Heart left ventricle (tissue), 16 donors: ENCODE measurements around the gene LDHD. TPM values are rescaled to one million over a fixed set of nuclear protein-coding genes. Genes with fewer than 3 reads are reported as not detected.

ENCODE experiments used
- ATAC-seq, 4 donors: fragments of 200-7000 bp; cut with Tn5 transposase; one replicate each; pipeline ENCODE4 v1.9.1; 2020 to 2022; ENCODE audit warnings: moderate library complexity in 4 of 4, mild to moderate bottlenecking in 3 of 4, moderate number of reproducible peaks in 1 of 4
- DNase-seq, 5 donors: peaks; one replicate each; pipeline ENCODE4 v3.0.0-alpha.2; 2020
- H3K27ac ChIP-seq, 12 donors: fragments of 200-600 bp; sonication (generic) in 4 of 12; one replicate each; pipeline versions ENCODE4 v1.5.0 to v1.8.0; 2016 to 2022; ENCODE audit warnings: mild to moderate bottlenecking in 2 of 12
- H3K27me3 ChIP-seq, 9 donors: fragments of 200-600 bp; sonication (generic) in 2 of 9; one replicate each; pipeline versions ENCODE4 v1.5.1 to v1.8.0; 2016 to 2022; ENCODE audit warnings: mild to moderate bottlenecking in 3 of 9
- H3K36me3 ChIP-seq, 9 donors: fragments of 200-600 bp; sonication (generic) in 2 of 9; one replicate each; pipeline versions ENCODE4 v1.5.0 to v1.8.0; 2018 to 2022; ENCODE audit warnings: mild to moderate bottlenecking in 2 of 9
- H3K4me1 ChIP-seq, 12 donors: fragments of 200-600 bp; sonication (generic) in 4 of 12; one replicate each; pipeline versions ENCODE4 v1.5.0 to v1.8.0; 2016 to 2022; ENCODE audit warnings: mild to moderate bottlenecking in 3 of 12
- H3K4me3 ChIP-seq, 12 donors: fragments of 200-600 bp; sonication (generic) in 4 of 12; one replicate each; pipeline versions ENCODE4 v1.5.0 to v1.8.0; 2017 to 2022; ENCODE audit warnings: mild to moderate bottlenecking in 9 of 12, moderate library complexity in 4 of 12
- H3K9me3 ChIP-seq, 12 donors: fragments of 200-600 bp; sonication (generic) in 4 of 12; one replicate each; pipeline versions ENCODE4 v1.5.0 to v1.8.0; 2016 to 2022; ENCODE audit warnings: mild to moderate bottlenecking in 1 of 12
- CTCF ChIP-seq, 12 donors: fragments of 200-600 bp; sonication (generic) in 4 of 12; IDR thresholded peaks; one replicate each; pipeline versions ENCODE4 v1.5.0 to v1.8.0; 2018 to 2022; ENCODE audit warnings: antibody characterized with exemption in 12 of 12, mild to moderate bottlenecking in 5 of 12
- POLR2A ChIP-seq, 2 donors: fragments of 450-650 bp; IDR thresholded peaks; one replicate each; pipeline ENCODE4 v1.6.1; 2017; ENCODE audit warnings: antibody characterized with exemption in 2 of 2, mild to moderate bottlenecking in 2 of 2, moderate library complexity in 2 of 2
- WGBS, 4 donors: extraction: QIAGEN DNeasy Blood & Tissue Kit in 2 of 4; methylation state at CpG; one replicate each; pipeline versions ENCODE4 v1.1.5 to v1.1.7; 2013 to 2018; 5-methylcytosine and 5-hydroxymethylcytosine counted together
- intact Hi-C, 10 donors: fragments of 100-400 bp; cut with DNase I; formaldehyde crosslinking; loops; one replicate each; pipeline versions ENCODE4 v1.11.1 to v1.14.2; 2022
- polyA plus RNA-seq, 2 donors: library from polyadenylated mRNA; stranded (reverse); fragments of 200-250 nt; gene quantifications; one replicate each; pipeline ENCODE4 v1.2.3, GENCODE V29; 2013
- total RNA-seq, 9 donors: library from RNA; depleted of rRNA in 2 of 9; stranded (reverse); fragments of >200 nt in 2 of 9; fragmentation: NEBNext Ultra II Directional in 3 of 9; extraction: Animal tissue kit (Norgen Biotek cat#: 25700) in 3 of 9; gene quantifications; one replicate each; pipeline versions ENCODE4 v1.1.0 to v1.2.4, GENCODE V29; 2016 to 2023
- donor health status: ischemic (EF 13 %, LVEDD 7.1; RV severe dilation, severe dysfunction).
- donor health status: healthy with polysubstance abuse.
- donor health status: DM: no; HTN: yes; CAD: no.
- donor health status: DM: no; HTN: no; CAD: no.
- donor health status: ischemic (EF 25% LVEDD 6.9; RV normal size, moderate dysfunction).
- donor health status: ischemic (EF 25% LVEDD 5.7; RV mildly dilated, moderate dysfunction).
- donor health status: healthy.
- donor health status: DM: yes; HTN: yes; CAD: no.
- donor health status: ischemic (EF 35%, LVEDD 5.7; RV mildly dilated, moderate dysfunction).
- donor health status: nonischemic (EF 11% LVEDD 7.7; RV severe dilation, severe dysfunction).
- donor health status: DM: yes; HTN: yes; CAD: no.
- donor health status: PGD.
- donor health status: ischemic (EF 29% LVEDD 5.4; RV normal size, mild dysfunction).
- donor health status: nonischemic (EF 23%, LVEDD 6.1; RV moderate dilation, normal function).

LDHD gene
- total and polyA plus RNA-seq, 11 donors: 49.0 to 185 (median 90.6) TPM

GRCh38 chr16:75062135-75062975, 54.2 kb downstream of the LDHD start:
- Histone ChIP-seq H3K4me3 (peak overlapping the region in 1 of 12 donors; percentile 22), H3K9me3 (no peaks in the 10 kb centered on the region), H3K27me3 (no peaks in the 10 kb centered on the region), H3K27ac (peak overlapping the region in 11 of 12 donors; percentile 37 to 84 (median 73)), H3K36me3 (no peaks in the 10 kb centered on the region), H3K4me1 (peaks cover 0 to 57% (median 27%) of the 10 kb centered on the region in 12 donors)
- 37 to 51% (median 39%) methylated on average over 22 of the region's 22 CpGs for WGBS, 4 donors
- TF ChIP-seq POLR2A (IDR thresholded peaks at IDR 0.05) (no peak), CTCF (IDR thresholded peaks at IDR 0.05) (no peak)
- peak; percentile 53 to 90 (median 81) for DNase-seq
- peak; percentile 68 to 92 (median 82) for ATAC-seq
- intact Hi-C loops: loop anchor here in 2 of 10 donors (5.0 to 10.0 kb wide), 2 partner anchors 45 to 58 kb away; no protein-coding TSS in a partner anchor

Other genes with a start within 250 kb of the LDHD start
- gene WDR59, start 131.7 kb downstream of the LDHD start, total RNA-seq: 10 to 100 TPM; 22.8 to 52.2 (median 40.7) TPM
- gene WDR59, start 131.7 kb downstream of the LDHD start, polyA plus RNA-seq: 10 to 100 TPM; 16.0 to 17.4 TPM
- 10 to 100 TPM; 20.5 to 43.3 (median 23.9) TPM for gene ZNRF1, start 117.8 kb downstream of the LDHD start, total RNA-seq
- 10 to 100 TPM; 12.8 to 20.3 TPM for gene ZNRF1, start 117.8 kb downstream of the LDHD start, polyA plus RNA-seq
- gene ZFP1, start 31.7 kb upstream of the LDHD start, total RNA-seq: 10 to 100 TPM in 1 of 9 donors, 1 to 10 TPM in 8; 3.8 to 10.7 (median 6.2) TPM
- gene ZFP1, start 31.7 kb upstream of the LDHD start, polyA plus RNA-seq: 1 to 10 TPM; 3.1 to 5.5 TPM
- 1 to 10 TPM in 4 of 9 donors, under 1 TPM in 1, not detected in 4; 0.98 to 3.7 (median 2.8) TPM for gene CTRB2, start 90.4 kb upstream of the LDHD start, total RNA-seq
- under 1 TPM in 1 of 2 donors, not detected in 1; 0.51 TPM for gene CTRB2, start 90.4 kb upstream of the LDHD start, polyA plus RNA-seq
- gene CTRB1, start 102.2 kb upstream of the LDHD start, total RNA-seq: 1 to 10 TPM in 5 of 9 donors, not detected in 4; 2.0 to 3.7 (median 3.0) TPM
- gene CTRB1, start 102.2 kb upstream of the LDHD start, polyA plus RNA-seq: under 1 TPM in 1 of 2 donors, not detected in 1; 0.64 TPM
- 100 to 1,000 TPM in 1 of 9 donors, 10 to 100 TPM in 8; 51.4 to 129 (median 72.0) TPM for gene BCAR1, start 134.8 kb upstream of the LDHD start, total RNA-seq
- 10 to 100 TPM; 54.2 to 89.2 TPM for gene BCAR1, start 134.8 kb upstream of the LDHD start, polyA plus RNA-seq